K562 (cell line): Measurements from ENCODE around the gene RNF20. TPM values are rescaled to one million over a fixed set of nuclear protein-coding genes. Genes with fewer than 3 reads are reported as not detected.

Source experiments
- ATAC-seq: fragments of 200-7000 bp; cut with Tn5 transposase; 3 replicates; pipeline ENCODE4 v1.9.1; 2020; ENCODE audit warnings: moderate library complexity
- BruUV-seq: library from RNA; stranded (reverse); fragments of 400-500 nt; replicated peaks from 2 replicates; lab custom pipeline; 2021; lab: Mats Ljungman, UMichigan
- CTCF ChIA-PET: fragments of 300-600 bp; formaldehyde crosslinking; extraction: SDS; loops from one replicate; lab custom pipeline; 2021; ENCODE audit warnings: low intra/inter-chr PET ratio; lab: Yijun Ruan, JAX
- POLR2A ChIA-PET: fragments of 300-600, 350-650 bp; sonication (Branson Sonifier 250); formaldehyde crosslinking; extraction: SDS; loops from one replicate; lab custom pipeline; 2021; ENCODE audit warnings: antibody characterized with exemption, inconsistent platforms; lab: Yijun Ruan, JAX
- DNase-seq, 4 experiments: peaks; one replicate each; pipeline versions ENCODE4 v3.0.0 to v3.0.0-alpha.2; 2011 to 2018; ENCODE audit warnings: low spot score in 3 of 4, mixed read lengths in 3 of 4; ENCODE audit errors: extremely low read depth in 1 of 4
- FAIRE-seq: peaks from 2 replicates; lab custom pipeline; 2011; peaks lifted over from hg19 to GRCh38; lab: Jason Lieb, UNC
- H2AFZ ChIP-seq: 2 replicates; pipeline ENCODE4 v1.6.0; 2011; ENCODE audit warnings: low read depth, low read length, control low read depth, inconsistent platforms
- H3K27ac ChIP-seq: fragments of 200-600 bp; 3 replicates; pipeline ENCODE4 v1.8.0; 2011; ENCODE audit warnings: low read depth, mild to moderate bottlenecking, control low read depth, inconsistent platforms, low read length, moderate library complexity, mixed read lengths; ENCODE audit errors: extremely low read depth
- H3K27me3 ChIP-seq, 2 experiments: fragments of 300-600 bp in 1 of 2; 2 replicates in 1 of 2; 3 replicates in 1 of 2; pipeline versions ENCODE4 v1.6.0 to v1.8.0; 2011; ENCODE audit warnings: inconsistent platforms in 2 of 2, low read length in 2 of 2, mild to moderate bottlenecking in 1 of 2, mixed read lengths in 1 of 2, moderate library complexity in 1 of 2; ENCODE audit not compliant: control insufficient read depth in 2 of 2, insufficient read depth in 2 of 2
- H3K36me3 ChIP-seq: fragments of 300-600 bp; 3 replicates; pipeline ENCODE4 v1.8.0; 2011; ENCODE audit warnings: mild to moderate bottlenecking, low read length, inconsistent platforms; ENCODE audit not compliant: control insufficient read depth, insufficient read depth
- H3K4me1 ChIP-seq, 2 experiments: fragments of 200-600 bp in 1 of 2; replicated peaks in 1 of 2; 2 replicates in 1 of 2; 3 replicates in 1 of 2; pipeline versions ENCODE4 v1.5.1 to v1.8.0; 2011; ENCODE audit warnings: inconsistent platforms in 2 of 2, low read length in 2 of 2, mild to moderate bottlenecking in 1 of 2, mixed read lengths in 1 of 2, moderate library complexity in 1 of 2; ENCODE audit not compliant: control insufficient read depth in 2 of 2, insufficient read depth in 2 of 2
- H3K4me2 ChIP-seq: 2 replicates; pipeline ENCODE4 v1.6.1; 2011; ENCODE audit warnings: low read length, control low read depth, inconsistent platforms, mixed read lengths; ENCODE audit not compliant: insufficient read depth
- H3K4me3 ChIP-seq: fragments of 200-600 bp; sonication (generic), shearing (Covaris generic); 2 replicates; pipeline ENCODE4 v1.5.1; 2016; ENCODE audit warnings: control low read depth, inconsistent platforms
- H3K79me2 ChIP-seq: fragments of 200-600 bp; 3 replicates; pipeline ENCODE4 v1.8.0; 2011; ENCODE audit warnings: low read length, inconsistent platforms; ENCODE audit not compliant: control insufficient read depth, insufficient read depth
- H3K9ac ChIP-seq, 2 experiments: 2 replicates each; pipeline versions ENCODE4 v1.6.0 to v1.6.1; 2011; ENCODE audit warnings: low read depth in 2 of 2, low read length in 2 of 2, control low read depth in 1 of 2, inconsistent platforms in 1 of 2, mild to moderate bottlenecking in 1 of 2, mixed read lengths in 1 of 2; ENCODE audit not compliant: insufficient read depth in 1 of 2
- H3K9me1 ChIP-seq: one replicate; pipeline ENCODE4 v1.6.0; 2011; ENCODE audit warnings: inconsistent platforms, mild to moderate bottlenecking, low read length, moderate library complexity; ENCODE audit not compliant: control insufficient read depth, insufficient read depth
- H3K9me3 ChIP-seq: replicated peaks from 2 replicates; pipeline ENCODE4 v1.5.1; 2011; ENCODE audit warnings: low read depth, low read length, inconsistent platforms; ENCODE audit not compliant: control insufficient read depth, insufficient read depth
- H4K20me1 ChIP-seq: replicated peaks from 2 replicates; pipeline ENCODE4 v1.6.1; 2011; ENCODE audit warnings: low read length, inconsistent platforms, mixed read lengths; ENCODE audit not compliant: control insufficient read depth, insufficient read depth
- GMEB1 ChIP-seq: fragments of 250-450 bp; sonication (Bioruptor Pico); IDR thresholded peaks from 2 replicates; pipeline ENCODE4 v1.4.0; 2020; ENCODE audit warnings: mild to moderate bottlenecking
- HEY1 ChIP-seq: fragments of 250-450 bp; sonication (Bioruptor Pico); IDR thresholded peaks from 2 replicates; pipeline ENCODE4 v1.5.0; 2020; ENCODE audit warnings: mild to moderate bottlenecking, moderate library complexity, borderline replicate concordance
- HNRNPK ChIP-seq: fragments of 200-400 bp; formaldehyde crosslinking; IDR thresholded peaks from one replicate; pipeline ENCODE4 v1.6.1; 2018; ENCODE audit warnings: mild to moderate bottlenecking, low read depth, low read length; ENCODE audit not compliant: poor library complexity, severe bottlenecking
- POLR2A ChIP-seq: fragments of 450-650 bp; conservative IDR thresholded peaks from 2 replicates; pipeline ENCODE4 v1.6.1; 2016
- RBM25 ChIP-seq: fragments of 200-400 bp; formaldehyde crosslinking; IDR thresholded peaks from 2 replicates; pipeline ENCODE4 v1.6.1; 2018; ENCODE audit warnings: low read length, low read depth, moderate library complexity; ENCODE audit not compliant: severe bottlenecking
- SMAD3 ChIP-seq: fragments of 450-650 bp; formaldehyde crosslinking; conservative IDR thresholded peaks from 2 replicates; pipeline ENCODE4 v1.4.0; 2020; ENCODE audit warnings: mild to moderate bottlenecking
- SMARCB1 ChIP-seq: IDR thresholded peaks from 2 replicates; pipeline ENCODE4 v1.6.1; 2011; ENCODE audit warnings: improper control_type of control experiment, low read depth; ENCODE audit not compliant: insufficient read length
- SPI1 ChIP-seq: IDR thresholded peaks from 2 replicates; pipeline ENCODE4 v1.6.1; 2011; ENCODE audit warnings: low read depth, low read length, control low read depth, borderline replicate concordance
- ZKSCAN8 ChIP-seq: fragments of 200-800 bp; sonication (Bioruptor generic); IDR thresholded peaks from 2 replicates; pipeline ENCODE4 v1.6.1; 2016; ENCODE audit warnings: missing genetic modification characterization, missing compliant biosample characterization
- ZNF175 ChIP-seq: fragments of 200-800 bp; sonication (Bioruptor generic); IDR thresholded peaks from 2 replicates; pipeline ENCODE4 v1.6.1; 2016; ENCODE audit warnings: low read depth, mild to moderate bottlenecking, missing genetic modification characterization, missing compliant biosample characterization
- ZNF24 ChIP-seq: fragments of 450-650 bp; IDR thresholded peaks from 2 replicates; pipeline ENCODE4 v1.6.1; 2016
- ZNF408 ChIP-seq: fragments of 250-450 bp; sonication (Bioruptor Pico); IDR thresholded peaks from 2 replicates; pipeline ENCODE4 v1.4.0; 2020; ENCODE audit warnings: low read depth, mild to moderate bottlenecking, moderate library complexity
- ZNF57 ChIP-seq: fragments of 450-650 bp; formaldehyde crosslinking; IDR thresholded peaks from 2 replicates; pipeline ENCODE4 v1.4.0; 2020; ENCODE audit warnings: mild to moderate bottlenecking, moderate library complexity
- WGBS: fragments of 100-300 bp; shearing (Covaris generic); methylation state at CpG from one replicate; pipeline ENCODE4 v1.1.6; 2016; ENCODE audit warnings: low coverage, mixed read lengths; ENCODE audit not compliant: insufficient coverage; ENCODE audit errors: missing lambda C conversion rate; 5-methylcytosine and 5-hydroxymethylcytosine counted together
- in situ Hi-C: fragments of 300-500 bp; cut with MboI; formaldehyde crosslinking; loops from 4 replicates; pipeline ENCODE4 v1.15.0; 2018; ENCODE audit warnings: inconsistent platforms, mixed read lengths
- intact Hi-C: fragments of 100-400 bp; cut with micrococcal nuclease; formaldehyde crosslinking; loops from 2 replicates; pipeline ENCODE4 v1.14.2; 2022
- polyA plus RNA-seq, 8 experiments: library from polyadenylated mRNA; depleted of rRNA in 4 of 8; stranded (reverse) in 5 of 8; unstranded in 3 of 8; fragments of >200 nt; fragmentation: Nextera tagmentation in 2 of 8; fragmentation: Illumina TruSeq in 1 of 8; extraction: Ambion mirVana in 2 of 8; extraction: Trizol in 1 of 8; gene quantifications; 2 replicates each; pipeline versions ENCODE4 v1.2.1 to v1.2.3, GENCODE V29; 2011 to 2014; ENCODE audit warnings: inconsistent platforms in 1 of 8, missing spikeins in 1 of 8
- total RNA-seq, 7 experiments: library from RNA; depleted of rRNA in 6 of 7; stranded (reverse); fragments of >200 nt in 6 of 7; fragmentation: Illumina TruSeq in 2 of 7; extraction: Trizol in 2 of 7; gene quantifications; 2 replicates each; pipeline versions ENCODE4 v1.2.1 to v1.2.3, GENCODE V29; 2011 to 2021; ENCODE audit warnings: low replicate concordance in 1 of 7

RNF20 gene
- total and polyA plus RNA-seq, 9 of the 15 experiments (the other 6 are each of a cell fraction or from before 2014, with no cell fraction given): 5.5 to 25.0 (median 22.1) TPM

GRCh38 chr9:101585740-101586139 lies 52.1 kb downstream of the RNF20 start:
- no peaks in the 10 kb centered on the region; a peak in 1 of 5 replicates for H3K27me3 ChIP-seq
- CTCF ChIA-PET: no interaction called here
- in situ Hi-C loops: no loop called here

More at GRCh38 chr9:101585740-101586139, 52.1 kb downstream of the RNF20 start:
- DNase-seq: no peak
- H3K9me3 ChIP-seq: no peaks in the 10 kb centered on the region
- no peak overlapping the region for H3K27ac ChIP-seq
- no peaks in the 10 kb centered on the region for H4K20me1 ChIP-seq
- no peak for FAIRE-seq
- POLR2A ChIA-PET: no interaction called here
- TF ChIP-seq ZNF57 (CRISPR knock-in tag): no peak
- no peak for TF ChIP-seq HNRNPK
- no peak for TF ChIP-seq ZNF175 (CRISPR knock-in tag)
- no peak for TF ChIP-seq RBM25
- no peak for TF ChIP-seq POLR2A
- TF ChIP-seq ZNF24: no peak
- no peak for TF ChIP-seq SPI1
- TF ChIP-seq ZNF408 (CRISPR knock-in tag): no peak
- TF ChIP-seq SMAD3: no peak
- TF ChIP-seq ZKSCAN8 (CRISPR knock-in tag): no peak
- no peak for TF ChIP-seq SMARCB1
- TF ChIP-seq HEY1 (CRISPR knock-in tag): no peak
- no peak for TF ChIP-seq GMEB1 (CRISPR knock-in tag)
- no peaks in the 10 kb centered on the region for H3K36me3 ChIP-seq
- BruUV-seq: no TSS peak
- H3K4me2 ChIP-seq: no peak overlapping the region
- no peaks in the 10 kb centered on the region for H3K79me2 ChIP-seq
- no peak overlapping the region for H3K9ac ChIP-seq
- H3K4me1 ChIP-seq: no peaks in the 10 kb centered on the region; a peak in 1 of 5 replicates
- WGBS: 5% methylated on average over 3 of the region's 3 CpGs
- H2AFZ ChIP-seq: no peak overlapping the region
- no peak for ATAC-seq
- H3K9me1 ChIP-seq: no peaks in the 10 kb centered on the region
- no peak overlapping the region for H3K4me3 ChIP-seq
- intact Hi-C loops: no loop called here
